ENCODE results near the gene CYBA.
"Not testable (repeated sequence)": the region's sequence is repeated elsewhere in the genome, so short reads cannot be mapped to it uniquely, and the experiment has no call there.

The CYBA gene

DNA sequence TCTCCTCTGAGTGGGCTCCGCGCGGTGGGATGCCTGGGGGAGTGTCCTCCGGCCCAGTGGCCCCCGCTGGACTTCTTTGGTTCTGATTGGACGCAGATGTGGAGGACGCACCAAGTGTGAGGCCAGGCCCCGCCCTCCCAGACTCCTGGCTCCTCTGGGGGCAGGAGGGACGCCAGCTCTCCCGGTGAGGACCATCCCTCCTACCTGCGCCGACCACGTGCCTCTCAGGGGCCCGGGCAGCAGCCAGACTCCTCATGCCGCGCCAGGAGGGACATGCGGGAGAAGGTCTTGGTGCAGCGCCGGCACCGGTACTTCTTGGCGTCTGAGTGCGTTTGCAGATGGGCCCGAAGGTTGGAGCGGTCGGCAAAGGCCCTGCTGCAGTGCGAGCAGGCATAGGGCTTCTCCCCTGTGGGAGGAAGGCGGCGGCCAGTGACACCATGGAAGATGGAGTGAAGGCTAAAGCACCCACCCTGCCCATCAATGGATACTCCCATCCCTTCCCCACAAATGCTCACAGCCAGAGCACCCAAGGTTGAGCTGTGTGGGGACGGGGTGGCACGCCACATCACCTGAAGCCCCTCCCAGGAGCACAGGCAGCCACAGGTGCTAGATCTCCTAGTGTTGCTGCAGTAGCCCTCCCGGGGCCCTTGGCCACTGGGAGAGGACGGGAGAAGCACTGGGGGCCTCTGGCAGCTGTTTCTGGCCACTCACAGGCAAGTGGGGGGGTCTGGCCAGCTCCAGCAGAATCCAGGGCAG is 27.5 kb upstream of the CYBA start:
- Mint-ChIP-seq H3K4me3 (no peak overlapping the region), H3K27me3 (no peaks in the 10 kb centered on the region), H3K4me1 (peaks cover 18% of the 10 kb centered on the region), H3K27ac (no peak overlapping the region), H3K9me3 (no peaks in the 10 kb centered on the region), H3K36me3 (peaks cover 2% of the 10 kb centered on the region)
- DNase-seq (ENCODE audit: low spot score in 2 of 2) (no peak), ATAC-seq (ENCODE audit: low read depth) (no peak)

DNA sequence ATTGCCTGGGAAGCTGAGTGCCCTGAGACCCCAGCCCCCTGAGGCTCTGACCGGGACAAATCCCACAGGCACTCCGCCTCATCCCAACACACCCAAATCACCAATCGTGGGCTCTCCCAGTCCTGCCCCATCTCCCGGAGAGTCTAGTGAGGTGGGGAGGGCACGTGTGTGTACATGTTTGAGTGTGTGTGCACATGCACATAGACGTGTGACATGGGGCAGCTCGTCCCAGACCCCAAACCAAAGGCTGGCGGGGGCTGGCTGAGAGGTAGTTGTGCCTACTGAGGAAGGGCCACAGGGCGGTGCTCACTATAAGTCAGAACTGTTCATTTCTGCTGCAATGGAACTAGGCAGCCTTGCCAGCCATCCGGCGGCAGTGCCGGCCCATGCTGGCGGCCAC is 26.9 kb upstream of the CYBA start:
- DNase-seq (ENCODE audit: low spot score in 2 of 2) = no peak
- Mint-ChIP-seq H3K9me3 (no peaks in the 10 kb centered on the region), H3K4me1 (peaks cover 18% of the 10 kb centered on the region), H3K27me3 (no peaks in the 10 kb centered on the region), H3K4me3 (no peak overlapping the region), H3K27ac (no peak overlapping the region), H3K36me3 (peaks cover 2% of the 10 kb centered on the region)
- no peak for ATAC-seq (ENCODE audit: low read depth)

DNA sequence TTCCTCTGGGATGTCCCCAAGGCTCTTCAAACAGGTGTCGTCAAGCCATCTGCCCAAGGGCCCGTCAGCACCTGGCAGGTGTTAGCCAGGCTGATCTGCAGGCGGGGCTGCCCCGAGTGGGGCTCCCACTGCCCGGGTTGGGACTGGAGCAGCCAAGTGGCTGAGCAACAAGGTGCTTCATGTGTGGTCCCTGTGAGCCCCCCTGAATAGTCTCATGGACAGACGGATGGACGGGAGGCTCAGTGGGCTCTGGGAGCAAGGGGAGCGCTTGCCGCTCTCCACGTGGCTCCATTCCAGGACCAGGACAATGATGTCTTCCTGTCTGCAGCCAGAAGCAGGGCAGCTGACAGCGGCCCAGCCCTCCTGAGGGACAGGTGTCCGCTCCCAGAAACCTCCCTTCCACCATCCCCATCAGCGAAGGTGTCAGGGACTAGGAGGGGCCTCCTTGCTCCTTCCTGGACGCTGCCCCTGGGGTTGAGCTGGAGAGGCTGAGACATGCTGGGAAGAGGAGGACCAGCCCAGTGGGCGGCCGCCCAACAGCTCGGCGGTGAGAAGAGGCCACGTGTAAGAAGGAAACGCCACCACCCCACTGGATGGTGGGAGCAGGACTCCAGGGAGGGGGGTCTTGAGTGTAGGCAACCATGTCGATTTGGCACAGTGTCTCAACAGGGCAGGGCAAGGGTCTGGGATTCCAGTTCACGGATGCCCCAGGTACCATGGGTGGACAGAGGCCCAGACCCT is 25.8 kb upstream of the CYBA start:
- peaks cover 9% of the 10 kb centered on the region for H3K4me1 Mint-ChIP-seq
- ATAC-seq (ENCODE audit: low read depth) (no peak), DNase-seq (ENCODE audit: low spot score in 2 of 2) (no peak)
- no peak overlapping the region for H3K4me3 Mint-ChIP-seq
- H3K9me3 Mint-ChIP-seq = no peaks in the 10 kb centered on the region
- H3K27me3 Mint-ChIP-seq = no peaks in the 10 kb centered on the region
- H3K36me3 Mint-ChIP-seq = peaks cover 2% of the 10 kb centered on the region
- no peak overlapping the region for H3K27ac Mint-ChIP-seq

DNA sequence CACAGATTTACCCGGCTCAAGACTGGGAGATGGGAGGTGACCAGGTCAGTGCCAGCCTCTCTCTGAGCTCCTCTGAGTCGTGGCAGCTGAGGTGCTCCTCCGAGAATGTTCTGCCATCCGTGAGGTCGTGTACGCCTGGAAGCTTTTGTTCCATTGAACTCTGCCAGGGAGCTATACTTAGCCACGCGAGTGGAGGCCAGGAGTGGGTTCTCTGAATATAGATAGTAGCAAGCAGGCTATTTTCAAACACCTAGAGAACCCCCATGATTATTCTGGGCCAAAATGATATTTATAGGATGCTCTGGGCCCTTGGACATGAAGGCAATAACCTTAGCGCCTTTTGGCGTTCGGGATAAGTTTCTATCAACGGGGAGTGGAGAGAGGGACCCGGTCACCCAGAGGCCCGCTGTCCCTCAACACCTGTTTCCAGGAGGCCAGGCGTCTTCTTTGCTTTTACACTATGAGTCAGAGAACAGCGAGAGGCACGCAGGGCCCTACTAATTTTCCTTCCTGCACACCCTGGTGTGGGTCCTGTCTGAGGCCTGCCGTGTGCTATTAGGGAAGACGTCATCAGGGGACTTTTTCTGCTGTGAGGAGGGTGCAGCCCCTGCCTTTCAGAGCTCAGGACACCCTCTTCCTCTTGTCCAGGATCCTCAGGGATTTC is 23.0 kb upstream of the CYBA start:
- H3K4me3 Mint-ChIP-seq = no peak overlapping the region
- no peaks in the 10 kb centered on the region for H3K4me1 Mint-ChIP-seq
- H3K27me3 Mint-ChIP-seq = no peaks in the 10 kb centered on the region
- no peak for DNase-seq (ENCODE audit: low spot score in 2 of 2)
- H3K27ac Mint-ChIP-seq = no peak overlapping the region
- H3K36me3 Mint-ChIP-seq = no peaks in the 10 kb centered on the region
- no peaks in the 10 kb centered on the region for H3K9me3 Mint-ChIP-seq
- no peak for ATAC-seq (ENCODE audit: low read depth)

DNA sequence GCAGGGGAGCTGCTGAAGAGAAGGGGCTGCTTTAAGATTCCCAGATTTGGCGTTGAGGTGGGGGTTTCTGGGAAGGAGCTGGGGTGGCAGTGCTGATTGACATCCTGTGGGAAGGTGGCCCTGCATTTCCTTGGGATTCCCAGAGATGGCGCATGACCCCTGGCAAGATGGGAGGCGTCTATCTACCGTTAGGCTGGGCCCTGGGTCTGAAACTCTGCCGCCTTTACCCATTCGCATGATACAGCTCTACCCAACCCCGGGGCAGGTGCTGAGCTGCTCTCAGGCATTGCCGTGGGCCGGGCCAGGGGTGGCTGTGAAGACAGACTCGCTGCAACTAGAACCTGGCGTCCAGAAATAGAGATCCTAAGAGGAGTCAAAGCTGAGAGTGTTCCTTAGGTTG is 21.9 kb upstream of the CYBA start:
- H3K4me1 Mint-ChIP-seq = no peaks in the 10 kb centered on the region
- no peaks in the 10 kb centered on the region for H3K9me3 Mint-ChIP-seq
- no peaks in the 10 kb centered on the region for H3K27me3 Mint-ChIP-seq
- H3K36me3 Mint-ChIP-seq = peaks cover 2% of the 10 kb centered on the region
- H3K4me3 Mint-ChIP-seq = no peak overlapping the region
- ATAC-seq (ENCODE audit: low read depth) (no peak), DNase-seq (ENCODE audit: low spot score in 2 of 2) (no peak)
- H3K27ac Mint-ChIP-seq = no peak overlapping the region

DNA sequence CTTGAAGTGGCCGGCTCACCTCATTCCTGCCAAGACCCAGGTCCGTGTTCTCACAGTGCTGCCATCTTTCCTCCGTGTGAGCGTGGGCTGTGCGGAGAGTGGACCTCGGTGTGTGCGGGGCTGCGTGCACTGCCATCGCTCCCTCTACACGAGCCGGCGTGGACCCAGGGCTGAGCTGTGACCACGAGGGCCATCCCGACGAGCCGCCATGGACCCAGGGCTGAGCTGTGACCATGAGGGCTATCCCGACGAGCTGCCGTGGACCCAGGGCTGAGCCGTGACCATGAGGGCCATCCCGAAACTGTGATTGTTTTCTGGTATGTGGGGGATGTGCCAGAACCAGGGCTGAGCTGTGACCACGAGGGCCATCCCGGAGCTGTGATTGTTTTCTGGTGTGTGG is 21.0 kb upstream of the CYBA start:
- Mint-ChIP-seq H3K36me3 (peaks cover 2% of the 10 kb centered on the region), H3K4me3 (no peak overlapping the region), H3K27me3 (no peaks in the 10 kb centered on the region), H3K27ac (no peak overlapping the region), H3K4me1 (peaks cover 2% of the 10 kb centered on the region), H3K9me3 (no peaks in the 10 kb centered on the region)
- DNase-seq (ENCODE audit: low spot score in 2 of 2) (no peak), ATAC-seq (ENCODE audit: low read depth) (no peak)

DNA sequence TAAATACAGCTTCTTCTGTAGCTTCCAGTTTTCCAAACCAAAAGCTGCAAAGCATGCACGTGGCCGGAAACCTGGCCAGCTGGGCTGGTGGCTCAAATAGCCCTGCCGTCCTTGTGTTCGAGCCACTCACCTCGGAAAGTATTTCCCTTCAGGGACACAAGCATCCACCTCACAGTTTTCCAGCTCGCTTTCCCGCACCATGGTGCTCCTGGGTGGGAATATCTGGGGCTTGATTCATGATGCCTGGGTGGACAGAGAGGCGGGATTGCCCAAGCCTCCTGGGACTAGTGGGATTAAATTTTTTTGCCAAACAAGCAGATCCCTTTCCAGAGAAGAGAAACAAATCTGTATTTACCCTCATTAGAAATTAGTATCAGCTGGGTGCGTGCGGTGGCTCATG is 19.1 kb upstream of the CYBA start:
- peaks cover 2% of the 10 kb centered on the region for H3K36me3 Mint-ChIP-seq
- ATAC-seq (ENCODE audit: low read depth) = no peak
- H3K4me1 Mint-ChIP-seq = peaks cover 4% of the 10 kb centered on the region
- no peaks in the 10 kb centered on the region for H3K27me3 Mint-ChIP-seq
- H3K9me3 Mint-ChIP-seq = no peaks in the 10 kb centered on the region
- H3K27ac Mint-ChIP-seq = no peak overlapping the region
- H3K4me3 Mint-ChIP-seq = no peak overlapping the region
- DNase-seq (ENCODE audit: low spot score in 2 of 2) = no peak

DNA sequence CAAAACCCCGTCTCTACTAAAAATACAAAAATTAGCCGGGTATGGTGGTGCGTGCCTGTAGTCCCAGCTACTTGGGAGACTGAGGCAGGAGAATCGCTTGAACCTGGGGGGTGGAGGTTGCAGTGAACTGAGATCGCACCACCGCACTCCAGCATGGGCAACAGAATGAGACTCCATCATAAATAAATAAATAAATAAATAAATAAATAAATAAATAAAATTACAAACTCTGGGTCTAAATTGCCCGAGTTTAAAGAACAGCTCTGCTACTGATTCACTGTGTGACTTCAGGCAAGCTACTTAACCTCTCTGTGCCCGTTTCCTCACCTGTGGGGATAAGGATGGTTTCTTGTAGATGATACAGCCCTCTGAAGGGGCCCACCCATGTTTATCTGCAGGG is 18.6 kb upstream of the CYBA start:
- DNase-seq (ENCODE audit: low spot score in 2 of 2); H3K4me1 Mint-ChIP-seq; H3K27me3 Mint-ChIP-seq; H3K9me3 Mint-ChIP-seq; H3K36me3 Mint-ChIP-seq; H3K27ac Mint-ChIP-seq; H3K4me3 Mint-ChIP-seq; ATAC-seq (ENCODE audit: low read depth): not testable (repeated sequence)

DNA sequence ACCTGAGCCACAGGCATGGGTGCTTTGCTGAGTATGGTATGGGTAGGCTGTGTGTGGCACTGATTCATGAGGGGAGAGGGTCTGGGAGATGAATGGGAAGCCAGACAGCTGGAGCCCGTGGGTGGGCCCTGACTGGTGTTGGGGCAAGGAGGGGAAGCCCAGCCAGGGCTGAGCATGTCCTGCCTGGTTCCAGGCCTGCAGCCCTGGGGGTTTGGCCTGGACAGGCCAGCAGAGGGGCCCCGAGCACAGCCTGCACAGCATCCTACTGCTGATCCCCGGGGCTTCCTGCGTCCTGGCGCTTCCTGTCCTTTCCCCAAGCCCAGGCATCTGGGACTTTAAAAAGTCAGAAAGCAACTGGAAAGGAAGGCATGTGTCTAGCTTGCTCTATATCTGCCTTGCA is 16.6 kb upstream of the CYBA start:
- peaks cover 9% of the 10 kb centered on the region for H3K4me1 Mint-ChIP-seq
- H3K27me3 Mint-ChIP-seq = no peaks in the 10 kb centered on the region
- H3K4me3 Mint-ChIP-seq = no peak overlapping the region

DNA sequence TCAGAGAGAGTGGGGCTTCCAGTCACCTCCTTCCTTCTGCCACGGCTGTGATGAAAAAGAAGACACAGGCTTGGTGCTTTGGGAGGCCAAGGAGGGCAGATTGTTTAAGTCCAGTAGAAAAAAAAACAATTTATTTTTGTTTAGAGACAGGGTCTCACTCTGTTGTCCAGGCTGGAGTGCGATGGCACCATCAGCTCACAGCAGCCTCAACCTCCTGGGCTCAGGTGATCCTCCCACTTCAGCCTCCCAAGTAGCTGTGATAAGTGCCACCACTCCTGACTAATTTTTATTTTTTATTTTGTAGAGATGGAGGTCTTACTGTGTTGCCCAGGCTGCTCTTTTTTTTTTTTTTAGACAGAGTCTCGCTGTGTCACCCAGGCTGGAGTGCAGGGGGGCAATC is 14.7 kb upstream of the CYBA start:
- no peaks in the 10 kb centered on the region for H3K9me3 Mint-ChIP-seq
- H3K36me3 Mint-ChIP-seq = peaks cover 2% of the 10 kb centered on the region
- ATAC-seq (ENCODE audit: low read depth) = no peak
- H3K4me3 Mint-ChIP-seq = no peak overlapping the region
- H3K4me1 Mint-ChIP-seq = peaks cover 20% of the 10 kb centered on the region
- DNase-seq (ENCODE audit: low spot score in 2 of 2) = no peak
- H3K27me3 Mint-ChIP-seq = no peaks in the 10 kb centered on the region
- no peak overlapping the region for H3K27ac Mint-ChIP-seq

More for the DNA sequence above, 16.6 kb upstream of the CYBA start:
- Mint-ChIP-seq H3K27ac (no peak overlapping the region), H3K9me3 (no peaks in the 10 kb centered on the region), H3K36me3 (peaks cover 2% of the 10 kb centered on the region)
- ATAC-seq (ENCODE audit: low read depth) = no peak
- no peak for DNase-seq (ENCODE audit: low spot score in 2 of 2)

DNA sequence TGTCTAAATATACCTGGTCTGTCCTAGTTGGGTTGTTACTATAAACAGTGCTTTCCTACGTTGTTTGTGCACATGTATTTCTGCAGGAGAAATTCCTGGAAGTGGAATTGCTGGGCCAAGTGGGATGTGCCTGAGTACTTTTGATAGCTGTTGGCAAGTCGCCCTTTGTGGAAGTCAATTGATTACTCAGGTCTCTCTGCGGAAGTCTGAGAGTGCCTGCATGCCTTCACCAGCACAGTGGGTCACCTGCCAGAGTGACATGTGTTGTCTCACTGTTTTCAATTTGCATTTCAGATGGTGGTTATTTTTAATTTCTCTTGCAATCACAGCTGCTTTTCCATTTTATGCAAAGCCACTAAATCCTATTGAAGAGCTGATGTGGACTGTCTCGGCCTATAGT is 14.3 kb upstream of the CYBA start:
- Mint-ChIP-seq H3K36me3 (peaks cover 2% of the 10 kb centered on the region), H3K4me1 (peaks cover 20% of the 10 kb centered on the region), H3K4me3 (peak overlapping the region; percentile 37), H3K27me3 (no peaks in the 10 kb centered on the region), H3K27ac (no peak overlapping the region), H3K9me3 (no peaks in the 10 kb centered on the region)
- ATAC-seq (ENCODE audit: low read depth) = no peak
- DNase-seq (ENCODE audit: low spot score in 2 of 2) = no peak

DNA sequence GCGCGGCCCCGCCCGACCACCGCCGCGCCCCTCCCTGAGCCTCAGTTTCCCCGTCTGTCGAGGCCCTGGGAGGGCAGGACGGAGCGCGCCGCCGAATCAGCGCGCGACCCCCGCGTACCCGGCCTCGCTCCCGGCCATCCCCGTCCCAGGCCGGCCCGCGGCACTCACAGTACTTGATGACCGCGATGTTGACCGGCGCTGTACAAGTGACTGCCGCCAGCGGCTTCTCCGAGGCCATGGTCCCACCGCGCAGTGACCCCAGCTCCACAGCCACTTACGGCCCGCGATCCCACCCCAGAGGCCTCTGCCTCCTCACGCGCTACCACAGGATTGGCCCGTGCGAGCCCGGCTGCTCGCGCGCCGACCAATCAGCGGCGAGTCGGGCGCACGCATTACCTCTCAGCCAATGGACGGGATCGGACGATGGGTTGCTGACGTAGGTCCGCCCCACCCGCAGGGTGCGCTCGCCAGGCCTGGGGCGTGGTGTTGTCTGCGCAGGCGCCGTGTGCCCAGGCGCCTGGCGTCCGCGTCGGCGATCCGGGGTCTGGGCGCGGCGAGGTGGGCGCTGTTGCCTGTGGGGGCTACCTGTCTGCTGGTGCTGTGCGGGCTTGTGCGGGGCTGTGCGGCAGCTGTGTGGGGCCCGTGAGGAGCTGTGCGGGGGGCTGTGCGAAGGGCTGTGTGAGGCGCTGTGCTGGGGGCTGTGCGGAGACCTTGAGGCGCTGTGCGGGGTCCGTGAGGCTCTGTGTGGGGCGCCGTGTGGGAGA is 12.2 kb upstream of the CYBA start, which contains the start of gene MVD:
Gene MVD (minus strand): TSS at position 249 of the 764 bp plus-strand sequence. CDS start 11 bp downstream, at position 238.
- peak; percentile 87 to 91 for DNase-seq (ENCODE audit: low spot score in 2 of 2)
- Mint-ChIP-seq H3K4me1 (peaks cover 20% of the 10 kb centered on the region), H3K36me3 (peaks cover 2% of the 10 kb centered on the region)

DNA sequence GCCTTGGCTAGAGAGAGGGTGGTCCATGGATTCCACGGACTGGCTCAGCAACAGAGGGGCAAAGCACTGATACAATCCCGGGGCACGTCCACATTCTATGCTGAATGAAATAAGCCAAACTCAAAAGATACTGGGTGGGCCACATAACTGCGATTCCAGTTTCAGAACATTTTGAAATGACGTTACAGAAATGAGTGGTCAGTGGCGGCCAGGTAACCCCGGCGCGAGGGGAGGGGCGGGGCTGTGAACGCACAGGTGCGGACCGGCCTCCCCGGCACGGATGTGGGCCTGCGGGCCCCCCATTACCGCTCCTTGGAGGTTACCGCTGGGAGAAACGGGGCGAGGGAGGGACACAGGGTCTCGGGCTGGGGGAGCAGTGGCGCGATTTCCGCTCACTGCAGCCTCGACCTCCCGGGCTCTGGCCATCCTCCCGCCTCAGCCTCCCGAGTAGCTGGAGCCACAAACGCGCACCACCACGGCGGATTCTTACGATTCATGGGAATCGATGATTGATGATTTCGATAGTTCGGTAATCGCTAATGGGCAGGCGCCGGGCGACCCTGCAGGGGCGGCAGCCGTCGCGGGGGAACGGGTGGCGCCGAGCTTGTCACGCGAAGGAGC is 11.5 kb upstream of the CYBA start:
- no peak for ATAC-seq (ENCODE audit: low read depth)

More for the DNA sequence above, 12.2 kb upstream of the CYBA start, which contains the start of gene MVD:
- Mint-ChIP-seq H3K9me3 (no peaks in the 10 kb centered on the region), H3K27me3 (no peaks in the 10 kb centered on the region), H3K4me3 (peak within 1 kb of the TSS; percentile 94), H3K27ac (peak within 1 kb of the TSS; percentile 94)
- ATAC-seq (ENCODE audit: low read depth) = peak; percentile 96

More for the DNA sequence above, 11.5 kb upstream of the CYBA start:
- DNase-seq (ENCODE audit: low spot score in 2 of 2) = no peak
- Mint-ChIP-seq H3K27me3 (no peaks in the 10 kb centered on the region), H3K36me3 (peaks cover 2% of the 10 kb centered on the region), H3K9me3 (no peaks in the 10 kb centered on the region), H3K4me1 (peaks cover 20% of the 10 kb centered on the region), H3K4me3 (peak overlapping the region; percentile 94), H3K27ac (peak overlapping the region; percentile 94)
